Neural cell (in vitro differentiated cells): Measurements from ENCODE around the gene C1QC. TPM values are rescaled to one million over a fixed set of nuclear protein-coding genes. Genes with fewer than 3 reads are reported as not detected.

ENCODE experiments used
- H2AFZ ChIP-seq: fragments of 200-600, 300-800 bp; sonication (generic), shearing (Covaris generic); 2 replicates; pipeline ENCODE4 v1.6.0; 2014; ENCODE audit warnings: low read depth, mild to moderate bottlenecking, antibody characterized with exemption, low read length, moderate library complexity
- H3F3A ChIP-seq: fragments of 200-600 bp; shearing (Covaris generic); 2 replicates; pipeline ENCODE4 v1.6.1; 2016; ENCODE audit warnings: mild to moderate bottlenecking, moderate library complexity, mixed read lengths, antibody characterized with exemption, low read length; ENCODE audit not compliant: insufficient read depth, poor library complexity, severe bottlenecking
- H3K27ac ChIP-seq: fragments of 200-600, 300-800 bp; sonication (generic), shearing (Covaris generic); 2 replicates; pipeline ENCODE4 v1.5.1; 2014; ENCODE audit warnings: mild to moderate bottlenecking, low read length, moderate library complexity
- H3K27me3 ChIP-seq: fragments of 300-800, 200-600 bp; sonication (generic), shearing (Covaris generic); 2 replicates; pipeline ENCODE4 v1.6.0; 2014; ENCODE audit warnings: mild to moderate bottlenecking, low read depth, low read length, moderate library complexity; ENCODE audit not compliant: insufficient read depth
- H3K36me3 ChIP-seq: fragments of 300-800, 200-600 bp; sonication (generic), shearing (Covaris generic); 2 replicates; pipeline ENCODE4 v1.5.1; 2014; ENCODE audit warnings: mild to moderate bottlenecking, antibody characterized with exemption, low read length, moderate library complexity; ENCODE audit not compliant: insufficient read depth
- H3K4me2 ChIP-seq: fragments of 300-800, 200-600 bp; sonication (generic), shearing (Covaris generic); 2 replicates; pipeline ENCODE4 v1.6.0; 2014; ENCODE audit warnings: mild to moderate bottlenecking, low read length
- H3K4me3 ChIP-seq: fragments of 300-800, 200-600 bp; sonication (generic), shearing (Covaris generic); 2 replicates; pipeline ENCODE4 v1.5.1; 2014; ENCODE audit warnings: mild to moderate bottlenecking, low read length, moderate library complexity
- H3K79me2 ChIP-seq: fragments of 200-600 bp; shearing (Covaris generic); replicated peaks from 2 replicates; pipeline ENCODE4 v1.6.0; 2014; ENCODE audit warnings: mild to moderate bottlenecking, low read length, moderate library complexity; ENCODE audit not compliant: insufficient read depth
- H3K9ac ChIP-seq: fragments of 300-800, 200-600 bp; sonication (generic), shearing (Covaris generic); 2 replicates; pipeline ENCODE4 v1.6.1; 2016; ENCODE audit warnings: mild to moderate bottlenecking, low read length, mixed read lengths
- H3K9me2 ChIP-seq: fragments of 200-600 bp; shearing (Covaris generic); 2 replicates; pipeline ENCODE4 v1.6.1; 2016; ENCODE audit warnings: mild to moderate bottlenecking, low read length, mixed read lengths; ENCODE audit not compliant: insufficient read depth
- H3K9me3 ChIP-seq: fragments of 200-600, 300-800 bp; sonication (generic), shearing (Covaris generic); 2 replicates; pipeline ENCODE4 v1.6.1; 2016; ENCODE audit warnings: mild to moderate bottlenecking, mixed run types, low read length, moderate library complexity, mixed read lengths
- H4K20me1 ChIP-seq: fragments of 200-600 bp; shearing (Covaris generic); 2 replicates; pipeline ENCODE4 v1.6.1; 2016; ENCODE audit warnings: mild to moderate bottlenecking, mixed run types; ENCODE audit not compliant: insufficient read depth
- CTCF ChIP-seq: fragments of 450-650 bp; IDR thresholded peaks from 2 replicates; pipeline ENCODE4 v1.5.1; 2014; ENCODE audit warnings: antibody characterized with exemption, mild to moderate bottlenecking, moderate library complexity; ENCODE audit not compliant: poor library complexity, severe bottlenecking
- EP300 ChIP-seq: fragments of 450-650 bp; conservative IDR thresholded peaks from 2 replicates; pipeline ENCODE4 v1.6.1; 2014; ENCODE audit warnings: antibody characterized with exemption, mild to moderate bottlenecking, moderate library complexity; ENCODE audit not compliant: poor library complexity, severe bottlenecking
- EZH2 ChIP-seq: fragments of 200-600, 300-800 bp; shearing (Covaris generic), sonication (generic); IDR thresholded peaks from 2 replicates; pipeline ENCODE4 v1.6.1; 2014; ENCODE audit warnings: antibody characterized with exemption, low read length, borderline replicate concordance, mild to moderate bottlenecking; ENCODE audit not compliant: insufficient read depth, poor library complexity, severe bottlenecking
- MXI1 ChIP-seq: fragments of 450-650 bp; conservative IDR thresholded peaks from 2 replicates; pipeline ENCODE4 v1.6.1; 2014; ENCODE audit warnings: antibody characterized with exemption, mild to moderate bottlenecking; ENCODE audit not compliant: poor library complexity, severe bottlenecking
- POLR2AphosphoS5 ChIP-seq: IDR thresholded peaks from 2 replicates; pipeline ENCODE4 v1.6.1; 2012
- RAD21 ChIP-seq: fragments of 450-650 bp; conservative IDR thresholded peaks from 2 replicates; pipeline ENCODE4 v1.6.1; 2014; ENCODE audit warnings: antibody characterized with exemption, mild to moderate bottlenecking, moderate library complexity
- REST ChIP-seq: IDR thresholded peaks from 2 replicates; pipeline ENCODE4 v1.6.1; 2012; ENCODE audit warnings: borderline replicate concordance
- SMC3 ChIP-seq: fragments of 450-650 bp; conservative IDR thresholded peaks from 2 replicates; pipeline ENCODE4 v1.6.1; 2014; ENCODE audit warnings: antibody characterized with exemption, mild to moderate bottlenecking, moderate library complexity; ENCODE audit not compliant: poor library complexity
- TAF1 ChIP-seq: IDR thresholded peaks from 2 replicates; pipeline ENCODE4 v1.6.1; 2012; ENCODE audit warnings: low read depth
- polyA minus RNA-seq: library from RNA; depleted of rRNA, polyadenylated mRNA; stranded (reverse); fragments of >200 nt; gene quantifications from 2 replicates; pipeline ENCODE4 v1.2.3, GENCODE V29; 2014
- polyA plus RNA-seq: library from polyadenylated mRNA; depleted of rRNA; stranded (reverse); fragments of >200 nt; gene quantifications from 2 replicates; pipeline ENCODE4 v1.2.3, GENCODE V29; 2014

C1QC gene
- polyA plus RNA-seq = not detected in 2 replicates
- polyA minus RNA-seq = not detected in 2 replicates

- Histone ChIP-seq H3K27ac (no peak within 1 kb of the TSS), H3K4me3 (no peak within 1 kb of the TSS), H2AFZ (no peak within 1 kb of the TSS), H4K20me1 (no peaks in the 10 kb centered on the region), H3K9ac (no peak within 1 kb of the TSS), H3K79me2 (no peaks in the 10 kb centered on the region), H3K36me3 (no peaks in the 10 kb centered on the region), H3K9me2 (no peaks in the 10 kb centered on the region), H3K4me2 (no peak within 1 kb of the TSS), H3F3A (no peaks in the 10 kb centered on the region), H3K27me3 (no peaks in the 10 kb centered on the region), H3K9me3 (no peaks in the 10 kb centered on the region)
- TF ChIP-seq MXI1 (no peak), EZH2 (no peak), CTCF (no peak), SMC3 (no peak), REST (no peak), EP300 (no peak), TAF1 (no peak), POLR2AphosphoS5 (no peak), RAD21 (no peak)
Observed at GRCh38 chr1:22643381-22643780, at the start of gene C1QC. TSS of gene C1QC (plus strand) at chr1:22643633. CDS start at chr1:22644024, 391 bp downstream.

- no peaks in the 10 kb centered on the region for H4K20me1 ChIP-seq
- no peak overlapping the region for H3K4me2 ChIP-seq
- TF ChIP-seq RAD21 = no peak
- no peak for TF ChIP-seq CTCF
- TF ChIP-seq EZH2 = no peak
- TF ChIP-seq POLR2AphosphoS5 = no peak
- TF ChIP-seq REST = no peak
- no peak for TF ChIP-seq TAF1
- TF ChIP-seq SMC3 = no peak
- no peak for TF ChIP-seq EP300
- TF ChIP-seq MXI1 = no peak
- peaks cover 13% of the 10 kb centered on the region for H3K27me3 ChIP-seq
- no peak overlapping the region for H3K4me3 ChIP-seq
- H3K79me2 ChIP-seq = no peaks in the 10 kb centered on the region
- no peak overlapping the region for H3K27ac ChIP-seq
- no peak overlapping the region for H2AFZ ChIP-seq
- H3K9me2 ChIP-seq = no peaks in the 10 kb centered on the region
- H3K9me3 ChIP-seq = no peaks in the 10 kb centered on the region
- H3F3A ChIP-seq = no peaks in the 10 kb centered on the region
- no peaks in the 10 kb centered on the region for H3K36me3 ChIP-seq
- no peak overlapping the region for H3K9ac ChIP-seq
Observed at GRCh38 chr1:22594396-22594795, 49.0 kb upstream of the C1QC start.
